Neuronal stem cell (in vitro differentiated cells): Measurements from ENCODE around the gene SRRD.

Experiments
- DNase-seq: peaks from one replicate; pipeline ENCODE4 v3.0.0-alpha.2; 2013; ENCODE audit warnings: low spot score
- H2AFZ ChIP-seq: one replicate; pipeline ENCODE4 v1.6.1; 2013; ENCODE audit warnings: mild to moderate bottlenecking, low read length, inconsistent platforms
- H2AK5ac ChIP-seq: 2 replicates; pipeline ENCODE4 v1.6.1; 2013; ENCODE audit warnings: low read depth, mild to moderate bottlenecking, inconsistent platforms, low read length, moderate library complexity, mixed read lengths
- H2BK120ac ChIP-seq: 2 replicates; pipeline ENCODE4 v1.6.1; 2013; ENCODE audit warnings: low read depth, mild to moderate bottlenecking, inconsistent platforms, low read length, moderate library complexity, mixed read lengths
- H2BK12ac ChIP-seq: one replicate; pipeline ENCODE4 v1.6.1; 2013; ENCODE audit warnings: low read length, inconsistent platforms
- H2BK15ac ChIP-seq: 2 replicates; pipeline ENCODE4 v1.6.1; 2013; ENCODE audit warnings: mild to moderate bottlenecking, low read length, inconsistent platforms, mixed read lengths
- H2BK5ac ChIP-seq: one replicate; pipeline ENCODE4 v1.6.1; 2013; ENCODE audit warnings: inconsistent platforms, mild to moderate bottlenecking, low read length, moderate library complexity
- H3K14ac ChIP-seq: one replicate; pipeline ENCODE4 v1.6.1; 2013; ENCODE audit warnings: low read length, inconsistent platforms
- H3K18ac ChIP-seq: 2 replicates; pipeline ENCODE4 v1.6.1; 2013; ENCODE audit warnings: low read length, inconsistent platforms
- H3K23ac ChIP-seq: 2 replicates; pipeline ENCODE4 v1.6.1; 2013; ENCODE audit warnings: low read depth, mild to moderate bottlenecking, mixed read lengths, low read length, inconsistent platforms; ENCODE audit not compliant: poor library complexity
- H3K27ac ChIP-seq: replicated peaks from 3 replicates; pipeline ENCODE4 v1.5.1; 2013; ENCODE audit warnings: low read length, inconsistent platforms
- H3K27me3 ChIP-seq, 3 experiments: 2 replicates each; pipeline ENCODE4 v1.6.1; 2013; ENCODE audit warnings: low read length in 3 of 3, mild to moderate bottlenecking in 2 of 3, inconsistent platforms in 1 of 3, low read depth in 1 of 3, mixed read lengths in 1 of 3, moderate library complexity in 1 of 3; ENCODE audit not compliant: control insufficient read depth in 3 of 3, insufficient read depth in 3 of 3
- H3K36me3 ChIP-seq, 2 donors: replicated peaks in 1 of 2; 2 replicates each; pipeline ENCODE4 v1.6.1; 2013; ENCODE audit warnings: low read length in 2 of 2; ENCODE audit not compliant: control insufficient read depth in 2 of 2, insufficient read depth in 2 of 2
- H3K4ac ChIP-seq: 2 replicates; pipeline ENCODE4 v1.6.1; 2013; ENCODE audit warnings: inconsistent platforms, mild to moderate bottlenecking, low read length, moderate library complexity
- H3K4me1 ChIP-seq, 2 donors: 1 replicate in 1 of 2; 2 replicates in 1 of 2; pipeline ENCODE4 v1.6.1; 2013; ENCODE audit warnings: low read length in 2 of 2, low read depth in 1 of 2; ENCODE audit not compliant: control insufficient read depth in 2 of 2, insufficient read depth in 1 of 2
- H3K4me2 ChIP-seq: one replicate; pipeline ENCODE4 v1.6.1; 2013; ENCODE audit warnings: mild to moderate bottlenecking, low read length, inconsistent platforms; ENCODE audit not compliant: insufficient read depth, poor library complexity, severe bottlenecking
- H3K4me3 ChIP-seq, 2 donors: 2 replicates each; pipeline ENCODE4 v1.5.1; 2013; ENCODE audit warnings: low read length in 2 of 2, mild to moderate bottlenecking in 2 of 2, inconsistent platforms in 1 of 2, moderate library complexity in 1 of 2
- H3K79me1 ChIP-seq: one replicate; pipeline ENCODE4 v1.6.1; 2013; ENCODE audit warnings: low read depth, mild to moderate bottlenecking, inconsistent platforms, low read length, moderate library complexity
- H3K9ac ChIP-seq: one replicate; pipeline ENCODE4 v1.6.1; 2013; ENCODE audit warnings: mild to moderate bottlenecking, low read depth, low read length, inconsistent platforms; ENCODE audit not compliant: poor library complexity
- H3K9me3 ChIP-seq, 2 donors: replicated peaks in 1 of 2; 2 replicates each; pipeline versions ENCODE3 to v1.6.1; 2013; ENCODE audit warnings: low read length in 2 of 2, mild to moderate bottlenecking in 2 of 2, inconsistent platforms in 1 of 2, low read depth in 1 of 2, mixed read lengths in 1 of 2, moderate library complexity in 1 of 2; ENCODE audit not compliant: control insufficient read depth in 2 of 2, insufficient read depth in 1 of 2
- H4K8ac ChIP-seq: one replicate; pipeline ENCODE4 v1.6.1; 2013; ENCODE audit warnings: low read depth, mild to moderate bottlenecking, inconsistent platforms, low read length, moderate library complexity
- H4K91ac ChIP-seq: one replicate; pipeline ENCODE4 v1.6.1; 2013; ENCODE audit warnings: low read length, low read depth, mild to moderate bottlenecking, inconsistent platforms; ENCODE audit not compliant: poor library complexity
- WGBS, 2 donors: extraction: QIAGEN DNeasy Blood & Tissue Kit; methylation state at CpG; one replicate each; pipeline ENCODE4 v1.1.7; 2013; ENCODE audit warnings: missing lambda C conversion rate in 2 of 2, mixed read lengths in 1 of 2; ENCODE audit not compliant: insufficient read length in 2 of 2, insufficient replicate concordance in 1 of 2; ENCODE audit errors: extremely low coverage in 2 of 2; 5-methylcytosine and 5-hydroxymethylcytosine counted together

The SRRD gene

GRCh38 chr22:26496456-26496855, 12.8 kb downstream of the SRRD start:
- no peak overlapping the region for H3K4me3 ChIP-seq
- no peak overlapping the region for H3K4ac ChIP-seq
- no peak overlapping the region for H2AK5ac ChIP-seq
- H2BK12ac ChIP-seq = no peak overlapping the region
- no peak overlapping the region for H2BK120ac ChIP-seq
- no peaks in the 10 kb centered on the region for H3K4me1 ChIP-seq
- no peak overlapping the region for H2BK5ac ChIP-seq
- no peak overlapping the region for H3K27ac ChIP-seq
- no peak overlapping the region for H4K8ac ChIP-seq
- peaks cover 3% of the 10 kb centered on the region for H3K79me1 ChIP-seq
- H3K23ac ChIP-seq = no peak overlapping the region
- H4K91ac ChIP-seq = no peak overlapping the region
- H3K4me2 ChIP-seq = no peak overlapping the region
- H3K27me3 ChIP-seq = no peaks in the 10 kb centered on the region
- WGBS, 2 donors = no CpG with 5 or more reads among the region's 4 CpGs
- H3K9me3 ChIP-seq = peaks cover 0 to 2% of the 10 kb centered on the region in 2 donors
- peaks cover 53 to 97% of the 10 kb centered on the region in 2 donors for H3K36me3 ChIP-seq
- no peak overlapping the region for H3K9ac ChIP-seq
- H2AFZ ChIP-seq = no peak overlapping the region
- no peak for DNase-seq
- no peak overlapping the region for H3K18ac ChIP-seq
- no peak overlapping the region for H3K14ac ChIP-seq
- H2BK15ac ChIP-seq = no peak overlapping the region

- Histone ChIP-seq H3K23ac (no peak overlapping the region), H3K9ac (no peak overlapping the region), H3K4ac (no peak overlapping the region), H4K91ac (no peak overlapping the region), H2AFZ (no peak overlapping the region), H3K18ac (no peak overlapping the region), H3K4me3 (no peak overlapping the region), H3K27ac (no peak overlapping the region), H3K4me1 (peaks cover 0 to 5% of the 10 kb centered on the region in 2 donors), H3K79me1 (peaks cover 3% of the 10 kb centered on the region), H2BK12ac (no peak overlapping the region), H3K4me2 (no peak overlapping the region), H2AK5ac (no peak overlapping the region), H3K36me3 (peaks cover 49 to 98% of the 10 kb centered on the region in 2 donors), H4K8ac (no peak overlapping the region), H2BK5ac (no peak overlapping the region), H3K27me3 (no peaks in the 10 kb centered on the region), H2BK15ac (no peak overlapping the region), H3K14ac (no peak overlapping the region), H3K9me3 (peaks cover 0 to 2% of the 10 kb centered on the region in 2 donors), H2BK120ac (no peak overlapping the region)
- no CpG with 5 or more reads among the region's 25 CpGs for WGBS, 2 donors
- DNase-seq = no peak
Measured at GRCh38 chr22:26499188-26499703, 15.6 kb downstream of the SRRD start.

GRCh38 chr22:26501996-26502395, 18.3 kb downstream of the SRRD start:
- Histone ChIP-seq H3K4me2 (no peak overlapping the region), H4K91ac (no peak overlapping the region), H3K4me1 (peaks cover 0 to 5% of the 10 kb centered on the region in 2 donors), H3K4ac (no peak overlapping the region), H2BK5ac (no peak overlapping the region), H3K79me1 (peaks cover 3% of the 10 kb centered on the region), H3K9ac (no peak overlapping the region), H3K9me3 (peaks cover 0 to 2% of the 10 kb centered on the region in 2 donors), H2AK5ac (no peak overlapping the region), H3K14ac (no peak overlapping the region), H4K8ac (no peak overlapping the region), H3K4me3 (no peak overlapping the region), H3K27me3 (no peaks in the 10 kb centered on the region), H3K36me3 (peaks cover 50 to 97% of the 10 kb centered on the region in 2 donors), H2BK120ac (no peak overlapping the region), H3K23ac (no peak overlapping the region), H3K18ac (no peak overlapping the region), H2BK15ac (no peak overlapping the region), H2AFZ (no peak overlapping the region), H2BK12ac (no peak overlapping the region), H3K27ac (no peak overlapping the region)
- DNase-seq = no peak
- no CpG with 5 or more reads among the region's 2 CpGs for whole genome bisulfite sequencing, 2 donors

- Histone ChIP-seq H3K9me3 (peaks cover 0 to 2% of the 10 kb centered on the region in 2 donors), H3K36me3 (peaks cover 47 to 99% of the 10 kb centered on the region in 2 donors), H2BK120ac (no peak overlapping the region), H3K27ac (no peak overlapping the region), H3K4me1 (peaks cover 0 to 5% of the 10 kb centered on the region in 2 donors), H4K8ac (no peak overlapping the region), H2AK5ac (no peak overlapping the region), H3K14ac (no peak overlapping the region), H3K23ac (no peak overlapping the region), H3K4me3 (no peak overlapping the region), H4K91ac (no peak overlapping the region), H2BK5ac (no peak overlapping the region), H2BK15ac (no peak overlapping the region), H2AFZ (peak overlapping the region; percentile 63), H3K79me1 (peaks cover 3% of the 10 kb centered on the region), H3K18ac (no peak overlapping the region), H3K27me3 (no peaks in the 10 kb centered on the region), H2BK12ac (no peak overlapping the region), H3K9ac (no peak overlapping the region), H3K4me2 (no peak overlapping the region), H3K4ac (no peak overlapping the region)
- peak; percentile 31 for DNase-seq
- no CpG with 5 or more reads among the region's 3 CpGs for WGBS, 2 donors
Measured at GRCh38 chr22:26502688-26503561, 19.2 kb downstream of the SRRD start.
